NOMO-1 (cell line): Measurements from ENCODE around the gene PLK5.
"Not testable (repeated sequence)": the region's sequence is repeated elsewhere in the genome, so short reads cannot be mapped to it uniquely, and the experiment has no call there.

Experiments used
- DNase-seq, 2 experiments: peaks; one replicate each; lab custom pipeline; 2025; ENCODE audit not compliant: unreplicated experiment in 2 of 2; lab: John Stamatoyannopoulos, UW

Gene PLK5

DNA sequence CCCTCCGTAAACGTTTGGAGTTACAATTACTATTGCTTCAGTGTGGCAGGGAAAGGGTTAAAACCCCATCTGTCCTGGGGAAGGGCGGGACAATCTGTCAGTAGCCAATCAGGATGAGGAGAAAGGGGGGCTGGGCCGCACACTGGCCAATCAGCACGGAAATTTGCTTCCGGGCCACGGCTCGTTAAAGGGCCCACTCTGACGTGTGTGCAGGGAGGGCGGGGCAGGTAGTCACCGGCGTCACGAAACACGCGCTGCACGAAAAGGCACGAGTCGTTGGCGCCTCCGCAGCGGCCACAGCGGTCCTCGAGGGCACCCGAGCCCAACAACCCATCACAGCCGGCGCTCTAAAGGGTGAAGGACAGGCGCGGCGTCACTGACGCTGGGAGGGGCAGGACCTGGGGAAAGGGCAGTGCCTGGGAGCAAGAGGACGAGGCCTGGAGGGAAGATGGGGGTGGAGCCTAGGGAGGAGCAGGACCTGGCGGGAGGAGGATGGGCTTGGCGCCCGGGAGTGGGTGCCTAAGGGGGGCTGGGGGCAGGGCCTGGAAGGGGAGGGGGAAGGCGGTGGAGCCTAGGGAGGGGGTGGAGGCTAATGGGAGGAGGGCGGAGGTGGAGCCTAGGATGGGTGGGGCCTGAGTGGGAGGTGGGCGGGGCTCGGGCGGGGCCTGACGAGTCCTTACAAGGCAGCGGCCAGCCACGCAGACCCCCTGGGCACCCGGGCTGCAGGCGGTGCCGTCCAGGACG lies 15.9 kb upstream of the PLK5 start:
- peak; percentile 88 to 90 for DNase-seq

DNA sequence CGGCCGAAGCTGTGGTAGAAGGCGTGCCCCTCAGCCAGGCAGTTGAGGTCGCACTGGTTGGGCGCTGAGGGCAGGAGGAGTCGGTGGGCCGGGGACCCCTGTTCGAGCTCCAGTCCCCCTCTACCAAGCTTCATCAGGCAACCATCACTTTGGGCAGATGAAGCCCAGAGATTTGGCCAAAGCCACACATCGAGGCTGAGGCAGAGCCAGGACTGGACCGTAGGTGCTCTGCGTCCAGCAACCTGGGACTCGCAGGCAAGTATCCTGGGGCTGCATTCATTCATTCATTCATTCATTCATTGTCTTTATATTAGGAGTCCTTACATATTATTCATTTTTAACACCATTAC lies 15.4 kb upstream of the PLK5 start:
- no peak for DNase-seq

- no peak for DNase-seq
Measured at GRCh38 chr19:1509602-1510441, 14.1 kb upstream of the PLK5 start.

DNA sequence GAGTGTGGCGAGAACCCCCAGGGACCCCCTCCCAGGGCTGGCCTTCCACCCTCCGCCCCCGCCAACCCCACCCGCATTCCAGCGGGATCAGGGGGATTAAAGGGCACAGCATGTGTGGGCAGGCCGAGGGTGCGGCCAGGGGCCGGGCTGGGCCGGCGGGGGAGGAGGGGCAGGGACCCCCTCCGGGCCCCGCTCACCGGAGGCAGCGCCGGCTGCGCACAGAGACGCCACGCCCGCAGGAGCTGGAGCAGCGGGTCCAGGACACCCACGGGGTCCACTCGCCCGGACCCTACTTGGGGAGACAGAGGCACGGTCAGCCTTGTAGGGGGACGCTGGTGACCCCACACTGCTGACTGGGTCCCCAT lies 13.5 kb upstream of the PLK5 start:
- no peak for DNase-seq

DNA sequence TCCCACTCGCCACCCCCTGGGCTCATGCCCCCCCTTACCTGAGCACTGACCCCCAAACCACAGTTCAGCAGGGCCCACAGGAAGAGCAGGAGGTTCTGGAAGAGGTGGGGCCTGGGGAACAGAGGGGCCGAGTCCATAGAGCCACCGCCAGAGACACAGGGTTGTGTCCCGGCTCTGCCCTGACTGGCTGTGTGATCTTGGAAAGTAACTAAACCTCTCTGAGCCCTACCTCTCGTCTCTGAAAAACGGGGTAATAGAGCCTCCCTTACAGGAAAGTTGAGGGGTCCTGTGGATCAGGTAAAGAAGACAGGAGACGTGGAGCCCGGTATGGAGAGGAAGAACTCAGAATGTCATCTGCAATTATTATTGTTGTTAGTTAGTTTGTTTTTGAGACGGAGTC lies 13.1 kb upstream of the PLK5 start:
- no peak for DNase-seq

- no peak for DNase-seq
Measured at GRCh38 chr19:1511318-1512317, 12.3 kb upstream of the PLK5 start.

GRCh38 chr19:1512671-1513498 lies 11.0 kb upstream of the PLK5 start, which contains the start of gene ADAMTSL5:
Gene ADAMTSL5 (minus strand): TSS chr19:1513019. CDS start chr19:1510943, 2,076 bp downstream.
- DNase-seq: peak; percentile 50 to 80

DNA sequence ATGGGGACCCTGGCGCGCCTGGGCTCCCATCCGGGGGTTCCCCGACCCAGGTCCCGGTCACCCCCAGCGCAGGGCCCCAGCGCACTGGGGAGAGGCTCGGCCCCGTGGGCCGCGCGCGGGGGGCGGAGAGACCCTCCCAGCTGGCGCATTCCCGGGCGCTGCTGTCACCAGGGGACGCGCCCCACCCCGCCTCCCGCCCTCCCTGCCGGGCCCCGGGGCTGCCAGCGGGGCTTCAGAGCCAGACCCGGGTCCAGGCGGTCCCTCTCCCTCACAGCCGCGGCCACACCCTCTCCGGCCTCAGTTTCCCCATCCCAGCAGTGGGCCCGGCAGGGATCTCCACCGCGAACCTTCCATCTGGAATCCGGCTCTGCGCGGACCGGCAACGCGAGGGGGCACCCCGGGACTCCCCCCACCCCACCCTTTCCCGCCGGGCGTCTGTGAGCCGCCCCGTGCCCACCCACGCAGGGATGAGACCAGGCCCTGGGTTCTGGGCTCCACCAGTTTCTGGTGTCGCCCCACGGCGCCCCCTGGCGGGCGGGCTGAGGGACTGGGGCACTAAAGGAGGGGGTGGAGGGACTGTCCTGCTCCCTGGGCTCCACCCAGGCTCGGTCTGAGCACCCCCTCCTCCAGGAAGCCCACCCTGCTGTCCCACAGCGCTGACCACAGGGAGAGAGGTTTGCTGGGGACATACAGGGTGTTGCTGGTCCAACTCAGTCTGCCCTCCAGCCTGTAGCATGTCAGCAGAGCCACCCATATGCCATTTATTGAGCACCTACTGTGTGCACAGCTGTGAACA lies 10.2 kb upstream of the PLK5 start:
- DNase-seq: peak; percentile 56 to 76

GRCh38 chr19:1514295-1514661 lies 9.6 kb upstream of the PLK5 start:
- DNase-seq: no peak

DNA sequence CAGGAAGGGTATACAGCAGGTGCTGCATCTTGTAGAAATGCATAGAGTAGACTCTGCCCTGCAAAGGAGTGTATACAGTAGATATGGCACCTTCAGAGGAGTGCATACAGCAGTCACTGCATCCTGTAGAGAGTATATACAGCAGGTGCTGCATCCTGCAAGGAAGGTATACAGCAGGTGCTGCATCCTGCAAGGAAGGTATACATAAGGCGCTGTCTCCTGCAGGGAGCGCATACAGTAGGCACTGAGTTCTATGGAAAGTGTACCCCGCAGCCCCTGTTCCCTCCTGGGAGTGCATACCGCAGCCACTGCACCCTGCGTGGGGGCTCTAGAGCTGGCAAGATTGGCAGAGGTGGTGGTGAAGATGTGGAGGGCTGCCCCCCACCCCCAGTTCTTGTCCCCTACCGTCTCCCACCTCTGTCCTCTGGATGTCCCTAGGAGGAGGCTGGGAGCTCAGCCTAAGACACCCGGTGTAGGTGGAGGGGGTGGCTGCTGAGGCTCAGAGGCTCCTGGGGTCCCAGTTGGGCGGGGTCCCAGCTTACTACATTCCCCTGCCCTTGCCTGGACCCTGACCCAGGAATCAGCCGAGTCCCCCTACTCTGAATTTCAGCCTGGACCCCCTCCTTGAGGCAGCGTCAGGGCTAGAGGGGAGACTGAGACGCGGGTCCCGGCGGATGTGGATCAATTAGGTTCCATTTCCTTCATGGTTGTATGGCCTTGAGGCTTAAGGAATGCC lies 8.7 kb upstream of the PLK5 start:
- DNase-seq: no peak

DNA sequence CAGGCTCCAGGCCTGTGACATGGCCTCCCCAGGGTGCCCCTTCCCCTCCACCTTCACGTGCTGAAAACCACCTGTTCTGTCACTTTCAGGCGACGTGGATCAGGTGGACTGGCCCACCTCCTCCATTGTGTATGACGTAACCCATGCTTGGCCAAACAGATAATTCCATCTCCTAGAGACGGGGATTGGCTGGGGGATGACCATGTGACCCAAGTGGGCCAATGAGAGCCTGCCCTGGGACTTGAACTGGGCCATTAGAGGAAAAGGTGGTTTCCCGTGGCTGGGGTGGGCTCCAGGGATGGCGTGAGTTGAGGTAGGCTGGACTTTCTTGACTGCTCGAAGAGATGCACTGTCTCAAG lies 7.5 kb upstream of the PLK5 start:
- DNase-seq: no peak

DNA sequence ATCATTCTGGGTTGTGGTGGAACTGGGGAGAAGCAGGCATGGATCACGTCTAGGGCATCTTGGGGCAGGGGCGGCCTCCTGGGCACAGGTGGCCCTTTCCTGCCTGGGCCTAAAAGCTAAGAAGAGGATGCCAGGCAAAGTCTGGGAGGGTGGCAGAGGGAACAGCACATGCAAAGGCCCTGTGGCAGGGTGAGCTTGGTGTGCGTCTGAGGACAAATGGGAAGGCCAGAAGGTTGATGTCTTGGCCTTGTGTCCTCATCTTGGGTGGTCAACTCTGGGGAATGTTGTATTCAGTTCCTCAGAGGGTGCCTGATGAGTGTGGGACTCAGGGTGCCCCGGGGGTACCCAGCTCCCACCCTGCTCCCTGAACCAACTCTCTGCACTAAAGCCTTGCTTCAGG lies 5.4 kb upstream of the PLK5 start:
- no peak for DNase-seq

- not testable (repeated sequence) for DNase-seq
Measured at GRCh38 chr19:1519802-1520201, 4.1 kb upstream of the PLK5 start.

DNA sequence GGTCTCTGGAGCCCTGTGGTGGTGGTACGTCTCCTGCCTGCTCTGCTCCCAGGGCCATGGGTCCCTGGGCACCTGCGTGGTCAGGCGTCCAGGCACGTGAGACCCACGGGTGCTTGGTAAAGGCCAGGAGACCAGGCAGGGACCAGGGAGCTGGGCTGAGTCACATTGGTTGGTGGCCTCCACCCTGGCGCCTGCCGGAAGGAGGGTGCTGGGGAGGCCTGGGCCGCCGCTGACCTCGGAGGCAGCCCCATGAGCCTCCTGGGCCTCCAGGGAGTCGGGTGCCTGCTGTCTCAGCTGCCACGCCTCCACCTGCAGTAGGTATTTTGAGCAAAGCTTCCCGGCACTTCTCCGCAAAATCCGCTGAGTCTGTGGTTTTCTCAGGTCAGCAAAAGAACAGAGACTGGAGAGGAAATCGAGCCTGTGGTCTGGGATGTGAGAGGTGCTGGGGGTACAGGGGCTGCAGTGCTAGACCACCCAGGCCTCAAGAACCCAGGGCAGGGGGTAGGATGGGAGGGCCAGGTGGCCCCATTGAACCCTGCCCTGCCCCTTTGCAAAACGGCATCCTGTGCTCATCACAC lies 3.6 kb upstream of the PLK5 start:
- DNase-seq: no peak

DNA sequence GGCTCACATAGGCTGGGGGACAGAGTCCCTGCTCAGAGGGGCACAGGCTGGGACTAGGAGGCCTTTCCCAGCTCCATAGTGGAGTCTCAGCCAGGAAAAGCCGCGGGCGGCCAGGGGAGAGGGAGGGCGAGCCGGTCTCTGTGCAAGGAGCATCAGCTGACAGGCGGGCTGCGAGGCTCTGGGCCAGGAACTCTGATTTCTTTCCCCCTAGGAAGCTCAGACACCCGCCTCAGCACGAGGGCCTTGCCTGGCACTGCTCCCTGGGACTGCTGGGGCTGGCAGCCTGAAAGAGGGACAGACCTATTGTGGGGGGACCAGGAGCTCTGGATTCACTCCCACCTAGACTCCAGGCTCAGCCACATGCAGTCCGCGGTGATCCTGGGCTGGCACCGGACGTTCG lies 2.2 kb upstream of the PLK5 start:
- no peak for DNase-seq

- no peak for DNase-seq
Measured at GRCh38 chr19:1522061-1522460, 1.8 kb upstream of the PLK5 start.

- no peak for DNase-seq
Measured at GRCh38 chr19:1522838-1523237, 1.0 kb upstream of the PLK5 start.

- no peak for DNase-seq
Measured at GRCh38 chr19:1524287-1524971, 552 bp downstream of the PLK5 start.
